Measurements from ENCODE around the gene ALKBH6. TPM values are rescaled to one million over a fixed set of nuclear protein-coding genes. Genes with fewer than 3 reads are reported as not detected.
"Not testable (repeated sequence)": the region's sequence is repeated elsewhere in the genome, so short reads cannot be mapped to it uniquely, and the experiment has no call there.

The ALKBH6 gene
- total RNA-seq, 1 donor from 2014 or later = 16.0 TPM

DNA sequence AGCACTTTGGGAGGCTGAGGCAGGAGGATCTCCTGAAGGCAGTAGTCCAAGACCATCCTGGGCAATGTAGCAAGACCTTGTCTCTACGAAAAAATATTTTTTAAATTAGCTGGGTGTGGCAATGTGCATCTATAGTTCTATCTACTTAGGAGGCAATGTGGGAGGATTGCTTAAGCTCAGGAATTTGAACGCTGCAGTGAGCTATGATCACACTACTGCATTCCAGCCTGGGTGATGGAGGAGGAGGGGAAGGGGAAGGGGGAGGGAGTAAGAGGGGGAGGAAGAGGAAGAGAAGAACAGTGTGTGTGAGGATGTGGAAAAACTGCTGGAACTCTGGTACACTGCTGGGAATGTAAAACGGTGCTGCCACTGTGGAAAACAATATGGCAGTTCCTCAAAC, 27.8 kb upstream of the ALKBH6 start:
- TF ChIP-seq, protein P1, sequence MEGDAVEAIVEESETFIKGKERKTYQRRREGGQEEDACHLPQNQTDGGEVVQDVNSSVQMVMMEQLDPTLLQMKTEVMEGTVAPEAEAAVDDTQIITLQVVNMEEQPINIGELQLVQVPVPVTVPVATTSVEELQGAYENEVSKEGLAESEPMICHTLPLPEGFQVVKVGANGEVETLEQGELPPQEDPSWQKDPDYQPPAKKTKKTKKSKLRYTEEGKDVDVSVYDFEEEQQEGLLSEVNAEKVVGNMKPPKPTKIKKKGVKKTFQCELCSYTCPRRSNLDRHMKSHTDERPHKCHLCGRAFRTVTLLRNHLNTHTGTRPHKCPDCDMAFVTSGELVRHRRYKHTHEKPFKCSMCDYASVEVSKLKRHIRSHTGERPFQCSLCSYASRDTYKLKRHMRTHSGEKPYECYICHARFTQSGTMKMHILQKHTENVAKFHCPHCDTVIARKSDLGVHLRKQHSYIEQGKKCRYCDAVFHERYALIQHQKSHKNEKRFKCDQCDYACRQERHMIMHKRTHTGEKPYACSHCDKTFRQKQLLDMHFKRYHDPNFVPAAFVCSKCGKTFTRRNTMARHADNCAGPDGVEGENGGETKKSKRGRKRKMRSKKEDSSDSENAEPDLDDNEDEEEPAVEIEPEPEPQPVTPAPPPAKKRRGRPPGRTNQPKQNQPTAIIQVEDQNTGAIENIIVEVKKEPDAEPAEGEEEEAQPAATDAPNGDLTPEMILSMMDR (IDR thresholded peaks at IDR 0.05) = no peak
- Mint-ChIP-seq H3K9me3 (ENCODE audit: unreplicated experiment) (no peaks in the 10 kb centered on the region), H3K27me3 (ENCODE audit: unreplicated experiment) (no peaks in the 10 kb centered on the region), H3K36me3 (ENCODE audit: unreplicated experiment) (peaks cover 7% of the 10 kb centered on the region), H3K27ac (ENCODE audit: unreplicated experiment) (peak overlapping the region; percentile 71), H3K4me3 (ENCODE audit: unreplicated experiment) (no peak overlapping the region), H3K4me1 (ENCODE audit: unreplicated experiment) (peaks cover 16% of the 10 kb centered on the region)
- no peak for DNase-seq (ENCODE audit: extremely low spot score, unreplicated experiment)

DNA sequence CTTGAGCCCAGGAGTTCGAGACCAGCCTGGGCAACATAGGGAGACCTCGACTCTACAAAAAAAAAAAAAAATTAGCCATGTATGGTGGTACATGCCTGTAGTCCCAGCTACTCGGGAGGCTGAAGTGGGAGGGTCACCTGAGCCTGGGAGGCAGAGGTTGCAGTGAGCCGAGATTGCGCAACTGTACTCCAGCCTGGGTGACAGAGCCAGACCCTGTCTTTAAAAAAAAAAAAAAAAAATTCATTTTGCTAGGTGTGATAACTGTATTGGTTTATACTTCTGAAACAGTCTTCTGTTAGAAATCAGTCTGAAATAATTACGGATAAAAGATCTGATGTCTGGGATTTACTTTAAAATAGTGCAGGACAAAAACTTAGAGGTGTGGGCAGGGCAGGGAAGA, 27.1 kb upstream of the ALKBH6 start:
- not testable (repeated sequence) for H3K27me3 Mint-ChIP-seq (ENCODE audit: unreplicated experiment); H3K4me3 Mint-ChIP-seq (ENCODE audit: unreplicated experiment); H3K36me3 Mint-ChIP-seq (ENCODE audit: unreplicated experiment); H3K9me3 Mint-ChIP-seq (ENCODE audit: unreplicated experiment); DNase-seq (ENCODE audit: extremely low spot score, unreplicated experiment)
- Mint-ChIP-seq H3K27ac (ENCODE audit: unreplicated experiment) (peak overlapping the region; percentile 71), H3K4me1 (ENCODE audit: unreplicated experiment) (peaks cover 16% of the 10 kb centered on the region)

DNA sequence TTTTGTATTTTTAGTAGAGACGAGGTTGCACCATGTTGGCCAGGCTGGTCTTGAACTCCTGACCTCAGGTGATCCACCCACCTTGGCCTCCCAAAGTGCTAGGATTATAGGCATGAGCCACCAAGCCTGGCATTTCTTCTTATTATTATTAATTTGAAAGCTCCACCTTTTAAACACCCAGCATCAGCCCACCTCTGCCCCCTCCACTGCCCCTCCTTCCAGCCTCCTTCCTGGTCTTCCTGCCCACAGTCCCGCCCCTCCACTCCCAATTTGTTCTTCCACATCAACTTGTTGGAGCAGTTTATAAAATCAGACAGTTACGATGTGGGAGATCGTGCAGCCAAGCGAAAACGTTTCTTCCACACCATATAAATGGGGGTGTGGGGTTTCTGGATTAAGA, 26.5 kb upstream of the ALKBH6 start:
- no peak overlapping the region for H3K4me3 Mint-ChIP-seq (ENCODE audit: unreplicated experiment)
- no peak overlapping the region for H3K27ac Mint-ChIP-seq (ENCODE audit: unreplicated experiment)

DNA sequence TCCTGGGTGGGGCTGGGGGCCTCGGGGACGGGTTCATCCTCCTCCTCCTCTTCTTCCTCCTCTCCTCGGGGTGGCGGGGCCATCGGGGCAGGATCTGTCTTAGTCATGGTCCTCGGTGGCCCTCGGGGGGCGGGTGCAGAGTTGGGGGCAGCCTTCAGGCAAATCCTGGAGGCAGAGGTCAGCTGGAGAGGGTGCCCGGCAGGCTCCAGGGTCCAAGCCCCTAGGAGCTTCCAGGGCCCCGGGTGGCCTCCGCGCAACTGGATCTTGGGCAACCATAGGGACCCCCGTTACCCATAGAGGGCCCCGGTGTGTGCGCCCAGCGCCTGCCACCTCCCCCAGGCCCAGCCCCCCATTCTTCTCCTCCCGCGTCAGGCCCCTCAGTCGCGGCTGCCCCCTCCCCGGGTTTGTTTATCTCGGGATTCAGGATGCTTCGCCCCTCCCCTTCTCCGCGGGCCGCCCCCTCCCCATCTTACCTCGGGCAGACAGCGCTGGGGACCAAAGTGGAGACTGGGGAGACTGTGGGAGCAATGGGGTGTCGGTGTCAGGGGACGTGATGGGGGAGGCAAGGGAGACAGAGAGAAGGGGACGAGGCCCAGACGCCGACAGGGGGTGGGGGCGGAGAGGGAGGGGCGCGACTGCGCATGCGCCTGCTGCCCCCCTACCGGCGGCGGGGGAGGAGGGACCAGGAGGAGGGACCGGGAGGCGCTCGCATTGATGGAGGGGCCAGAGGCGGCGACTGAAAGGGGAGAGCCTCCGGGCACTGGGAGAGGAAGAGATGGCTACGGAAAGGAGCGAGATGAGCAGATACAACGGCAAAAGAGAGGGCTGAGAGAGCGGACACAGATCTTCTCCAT, 18.5 kb upstream of the ALKBH6 start, which contains the start of gene CLIP3:
CLIP3 (minus strand) TSS at position 623 of the 854 bp plus-strand sequence; CDS start at position 107, 516 bp downstream.
- Mint-ChIP-seq H3K27me3 (ENCODE audit: unreplicated experiment) (no peaks in the 10 kb centered on the region), H3K27ac (ENCODE audit: unreplicated experiment) (peak within 1 kb of the TSS; percentile 64), H3K4me1 (ENCODE audit: unreplicated experiment) (peaks cover 22% of the 10 kb centered on the region), H3K9me3 (ENCODE audit: unreplicated experiment) (no peaks in the 10 kb centered on the region), H3K36me3 (ENCODE audit: unreplicated experiment) (peaks cover 12% of the 10 kb centered on the region), H3K4me3 (ENCODE audit: unreplicated experiment) (peak within 1 kb of the TSS; percentile 83)
- TF ChIP-seq, protein P1 (IDR thresholded peaks at IDR 0.05) = no peak
- peak; percentile 93 for DNase-seq (ENCODE audit: extremely low spot score, unreplicated experiment)

More for the DNA sequence above, 26.5 kb upstream of the ALKBH6 start:
- H3K36me3 Mint-ChIP-seq (ENCODE audit: unreplicated experiment) = peaks cover 2% of the 10 kb centered on the region
- no peak for DNase-seq (ENCODE audit: extremely low spot score, unreplicated experiment)
- no peaks in the 10 kb centered on the region for H3K27me3 Mint-ChIP-seq (ENCODE audit: unreplicated experiment)
- no peaks in the 10 kb centered on the region for H3K9me3 Mint-ChIP-seq (ENCODE audit: unreplicated experiment)
- peaks cover 16% of the 10 kb centered on the region for H3K4me1 Mint-ChIP-seq (ENCODE audit: unreplicated experiment)
- TF ChIP-seq, protein P1 (IDR thresholded peaks at IDR 0.05) = no peak

DNA sequence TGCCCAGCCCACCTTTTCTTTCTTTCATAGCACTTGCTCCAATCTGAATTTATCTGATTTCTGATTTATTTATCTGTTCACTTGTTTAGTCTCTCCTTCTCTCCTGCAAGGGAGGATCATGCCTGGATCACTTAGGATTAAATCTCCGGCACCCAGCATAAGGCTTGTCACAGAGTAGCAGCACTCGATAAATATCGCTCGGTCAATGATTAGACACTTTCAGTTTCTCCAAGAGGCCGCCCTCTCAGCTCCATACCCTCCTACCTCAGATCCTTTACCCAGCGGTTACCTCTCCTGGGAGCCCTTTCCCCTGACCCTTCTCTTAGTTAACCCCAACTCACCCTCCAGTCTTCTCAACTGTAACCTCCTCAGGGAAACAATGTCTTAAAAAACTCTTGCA, 17.3 kb upstream of the ALKBH6 start:
- H3K9me3 Mint-ChIP-seq (ENCODE audit: unreplicated experiment) = no peaks in the 10 kb centered on the region
- H3K4me3 Mint-ChIP-seq (ENCODE audit: unreplicated experiment) = peak overlapping the region; percentile 46
- DNase-seq (ENCODE audit: extremely low spot score, unreplicated experiment) = no peak
- TF ChIP-seq, protein P1 (IDR thresholded peaks at IDR 0.05) = no peak
- no peaks in the 10 kb centered on the region for H3K27me3 Mint-ChIP-seq (ENCODE audit: unreplicated experiment)
- H3K36me3 Mint-ChIP-seq (ENCODE audit: unreplicated experiment) = peaks cover 20% of the 10 kb centered on the region
- H3K27ac Mint-ChIP-seq (ENCODE audit: unreplicated experiment) = no peak overlapping the region
- H3K4me1 Mint-ChIP-seq (ENCODE audit: unreplicated experiment) = peaks cover 22% of the 10 kb centered on the region
